Gastroesophageal sphincter (tissue), 3 donors: ENCODE measurements around the gene YTHDF2.
"Not testable (repeated sequence)": the region's sequence is repeated elsewhere in the genome, so short reads cannot be mapped to it uniquely, and the experiment has no call there.

Source experiments
- CTCF ChIP-seq, 4 experiments: fragments of 200-600 bp in 2 of 4; fragments of 450-650 bp in 2 of 4; sonication (generic) in 1 of 4; IDR thresholded peaks; one replicate each; pipeline ENCODE4 v1.5.1; 2017 to 2019; ENCODE audit warnings: antibody characterized with exemption in 4 of 4, mild to moderate bottlenecking in 2 of 4, moderate library complexity in 2 of 4
- POLR2A ChIP-seq, 2 donors: fragments of 450-650 bp; IDR thresholded peaks; one replicate each; pipeline ENCODE4 v1.6.1; 2017; ENCODE audit warnings: antibody characterized with exemption in 2 of 2, mild to moderate bottlenecking in 2 of 2, moderate library complexity in 1 of 2
- POLR2AphosphoS5 ChIP-seq: sonication (generic); formaldehyde crosslinking; IDR thresholded peaks from one replicate; pipeline ENCODE4 v1.6.1; 2017; ENCODE audit warnings: antibody characterized with exemption

GRCh38 chr1:28721927-28722326, 14.8 kb upstream of the YTHDF2 start:
- not testable (repeated sequence) for TF ChIP-seq POLR2A (IDR thresholded peaks at IDR 0.05); CTCF (IDR thresholded peaks at IDR 0.05); POLR2AphosphoS5
